Measurements from ENCODE around the gene FLRT1. TPM values are rescaled to one million over a fixed set of nuclear protein-coding genes. Genes with fewer than 3 reads are reported as not detected.

The FLRT1 gene
- total and polyA plus RNA-seq, 2 of the 13 experiments (the other 11 are each of a cell fraction or from before 2014, with no cell fraction given) = 0.02 to 0.08 TPM

DNA sequence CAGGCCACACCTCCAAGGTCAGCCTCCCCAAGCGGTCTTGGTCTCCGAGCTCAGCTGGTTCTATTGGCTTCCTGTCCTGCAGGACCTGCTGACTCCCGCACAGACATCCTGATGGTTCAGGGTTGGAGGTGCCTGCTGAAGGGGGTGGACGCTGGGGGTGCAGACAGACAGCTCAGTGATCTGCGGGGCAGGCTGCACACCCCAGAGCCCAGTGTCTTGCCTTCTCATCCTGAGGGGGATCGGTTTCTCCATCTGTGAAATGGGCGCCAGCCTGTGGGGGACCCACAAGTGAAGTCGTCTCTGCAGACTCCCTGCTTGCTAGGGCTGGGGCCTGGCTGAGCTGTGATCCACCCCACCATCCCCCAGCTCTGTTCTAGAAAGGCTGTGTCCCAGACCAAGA lies 13.8 kb downstream of the FLRT1 start:
- no CpG with 5 or more reads among the region's 8 CpGs for WGBS (ENCODE audit: low lambda C conversion rate)
- ATAC-seq = no peak
- H3K27ac ChIP-seq (ENCODE audit: extremely low read length, insufficient read depth, low read length) = no peak overlapping the region
- no peaks in the 10 kb centered on the region for H3K36me3 ChIP-seq (replicated peaks in 1 of 2; ENCODE audit: control insufficient read depth in 1 of 2, insufficient read depth in 2 of 2, low read length in 2 of 2)
- H3K4me2 ChIP-seq (ENCODE audit: low read depth, low read length) = no peak overlapping the region
- POLR2A ChIA-PET = no interaction called here
- CTCF ChIA-PET (ENCODE audit: low intra/inter-chr PET ratio, low total read pairs) = no interaction called here
- H4K20me1 ChIP-seq (ENCODE audit: insufficient read depth, low read length) = peaks cover 4% of the 10 kb centered on the region
- no peak for DNase-seq (ENCODE audit: low spot score)
- in situ Hi-C loops (cut with HindIII; ENCODE audit: extremely low pct_ligation_motif_present, low pct_unique_long_range_greater_than_20kb) (no loop called here), intact Hi-C loops (cut with micrococcal nuclease; ENCODE audit: unreplicated experiment) (loop anchor here (5.0 kb wide), 1 partner anchor 38 kb away; no protein-coding TSS in a partner anchor)
- no peaks in the 10 kb centered on the region for H3K9me3 ChIP-seq (ENCODE audit: low read length)
- H3K4me1 ChIP-seq (ENCODE audit: insufficient read depth, low read length) = peaks cover 25% of the 10 kb centered on the region
- H3K4me3 ChIP-seq (replicated peaks in 1 of 3; ENCODE audit: insufficient read depth in 1 of 3, low read depth in 2 of 3, low read length in 3 of 3) = no peak overlapping the region
- no peaks in the 10 kb centered on the region for H3K27me3 ChIP-seq (ENCODE audit: control insufficient read depth in 1 of 2, insufficient read depth in 2 of 2, low read length in 2 of 2)
- H3K79me2 ChIP-seq (ENCODE audit: insufficient read depth, low read length) = no peaks in the 10 kb centered on the region
- H3K9ac ChIP-seq (ENCODE audit: insufficient read depth, low read depth, low read length) = no peak overlapping the region
- no peak for FAIRE-seq
- BruUV-seq (replicated peaks) = no TSS peak
- H2AFZ ChIP-seq (ENCODE audit: low read length) = no peak overlapping the region
- TF ChIP-seq, protein P1, sequence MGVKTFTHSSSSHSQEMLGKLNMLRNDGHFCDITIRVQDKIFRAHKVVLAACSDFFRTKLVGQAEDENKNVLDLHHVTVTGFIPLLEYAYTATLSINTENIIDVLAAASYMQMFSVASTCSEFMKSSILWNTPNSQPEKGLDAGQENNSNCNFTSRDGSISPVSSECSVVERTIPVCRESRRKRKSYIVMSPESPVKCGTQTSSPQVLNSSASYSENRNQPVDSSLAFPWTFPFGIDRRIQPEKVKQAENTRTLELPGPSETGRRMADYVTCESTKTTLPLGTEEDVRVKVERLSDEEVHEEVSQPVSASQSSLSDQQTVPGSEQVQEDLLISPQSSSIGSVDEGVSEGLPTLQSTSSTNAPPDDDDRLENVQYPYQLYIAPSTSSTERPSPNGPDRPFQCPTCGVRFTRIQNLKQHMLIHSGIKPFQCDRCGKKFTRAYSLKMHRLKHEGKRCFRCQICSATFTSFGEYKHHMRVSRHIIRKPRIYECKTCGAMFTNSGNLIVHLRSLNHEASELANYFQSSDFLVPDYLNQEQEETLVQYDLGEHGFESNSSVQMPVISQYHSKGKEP (CRISPR knock-in tag; IDR thresholded peaks at IDR 0.05) = no peak
- TF ChIP-seq ZNF629 (CRISPR knock-in tag; conservative IDR thresholded peaks at IDR 0.05) (peak; percentile 91), TSC22D2 (CRISPR knock-in tag; IDR thresholded peaks at IDR 0.05; ENCODE audit: borderline replicate concordance) (no peak), SATB2 (CRISPR knock-in tag; IDR thresholded peaks at IDR 0.05) (no peak), ZMYM3 (CRISPR knock-in tag; IDR thresholded peaks at IDR 0.05) (peak; percentile 48; the same call in 1 of the 2 replicates), RFX1 (IDR thresholded peaks at IDR 0.05) (no peak)

DNA sequence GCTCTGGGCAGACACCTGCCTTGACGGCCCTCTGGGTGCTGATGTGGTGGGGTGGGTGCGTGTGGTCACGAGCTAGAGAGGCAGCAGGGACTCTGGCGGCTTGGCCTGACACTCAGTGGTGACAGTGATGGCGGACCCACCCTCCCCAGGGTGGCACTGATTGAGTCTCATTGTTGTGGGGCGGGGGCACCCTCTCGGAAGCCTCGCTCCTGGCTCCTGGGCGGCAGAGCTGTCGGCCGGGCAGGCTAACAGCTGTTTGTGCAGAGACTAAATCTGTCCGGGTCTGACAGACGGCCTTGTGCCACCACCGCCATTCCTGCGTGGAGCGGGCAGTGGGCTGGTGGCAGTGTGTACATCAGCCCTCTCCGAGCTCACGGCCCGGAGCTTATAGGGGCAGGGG lies 15.6 kb downstream of the FLRT1 start:
- BruUV-seq (replicated peaks) = no TSS peak
- H3K79me2 ChIP-seq (ENCODE audit: insufficient read depth, low read length) = no peaks in the 10 kb centered on the region
- H4K20me1 ChIP-seq (ENCODE audit: insufficient read depth, low read length) = peaks cover 4% of the 10 kb centered on the region
- H3K9me3 ChIP-seq (ENCODE audit: low read length) = no peaks in the 10 kb centered on the region
- no peak overlapping the region for H3K9ac ChIP-seq (ENCODE audit: insufficient read depth, low read depth, low read length)
- no peak overlapping the region for H3K27ac ChIP-seq (ENCODE audit: extremely low read length, insufficient read depth, low read length)
- TF ChIP-seq HNRNPL (IDR thresholded peaks at IDR 0.05; ENCODE audit: low read depth, low read length) = 0 out of 2 replicates have a peak, but pooled peaks have one; percentile 26
- no peak for TF ChIP-seq NFRKB (IDR thresholded peaks at IDR 0.05)
- ATAC-seq (no peak), DNase-seq (ENCODE audit: low spot score) (no peak), FAIRE-seq (no peak)
- intact Hi-C loops (cut with micrococcal nuclease; ENCODE audit: unreplicated experiment) = no loop called here
- H2AFZ ChIP-seq (ENCODE audit: low read length) = no peak overlapping the region
- CTCF ChIA-PET (ENCODE audit: low intra/inter-chr PET ratio, low total read pairs) = no interaction called here
- H3K4me3 ChIP-seq (replicated peaks in 1 of 3; ENCODE audit: insufficient read depth in 1 of 3, low read depth in 2 of 3, low read length in 3 of 3) = no peak overlapping the region
- H3K4me1 ChIP-seq (ENCODE audit: insufficient read depth, low read length) = peaks cover 25% of the 10 kb centered on the region
- no peak overlapping the region for H3K4me2 ChIP-seq (ENCODE audit: low read depth, low read length)
- no peaks in the 10 kb centered on the region for H3K36me3 ChIP-seq (replicated peaks in 1 of 2; ENCODE audit: control insufficient read depth in 1 of 2, insufficient read depth in 2 of 2, low read length in 2 of 2)
- 91% methylated on average over 6 of the region's 19 CpGs for WGBS (ENCODE audit: low lambda C conversion rate)
- no peaks in the 10 kb centered on the region for H3K27me3 ChIP-seq (ENCODE audit: control insufficient read depth in 1 of 2, insufficient read depth in 2 of 2, low read length in 2 of 2)
- POLR2A ChIA-PET = no interaction called here
- in situ Hi-C loops (cut with HindIII; ENCODE audit: extremely low pct_ligation_motif_present, low pct_unique_long_range_greater_than_20kb) = no loop called here
